HEK293 (cell line): Measurements from ENCODE around the gene CTTN.

ENCODE experiments used
- CTCF ChIA-PET: fragments of 350-600 bp; formaldehyde crosslinking; extraction: SDS; loops from one replicate; lab custom pipeline; 2021; ENCODE audit warnings: antibody characterized with exemption; lab: Yijun Ruan, JAX
- POLR2A ChIA-PET: fragments of 300-600 bp; formaldehyde crosslinking; extraction: SDS; loops from one replicate; lab custom pipeline; 2020; ENCODE audit warnings: antibody characterized with exemption, inconsistent platforms; lab: Yijun Ruan, JAX
- H3K27ac ChIP-seq: fragments of 200-500 bp; sonication (Bioruptor generic); 2 replicates; pipeline ENCODE4 v1.5.1; 2014; ENCODE audit warnings: low read depth, low read length, control low read depth, inconsistent platforms; ENCODE audit errors: extremely low read depth
- H3K36me3 ChIP-seq, 2 experiments: fragments of 200-500 bp in 1 of 2; sonication (Bioruptor generic) in 1 of 2; 1 replicate in 1 of 2; 2 replicates in 1 of 2; pipeline ENCODE4 v1.5.1; 2014 to 2017; ENCODE audit warnings: inconsistent platforms in 2 of 2, low read length in 2 of 2; ENCODE audit not compliant: control insufficient read depth in 2 of 2, insufficient read depth in 1 of 2
- H3K4me1 ChIP-seq: fragments of 200-500 bp; sonication (Bioruptor generic); 2 replicates; pipeline ENCODE4 v1.5.1; 2014; ENCODE audit warnings: mild to moderate bottlenecking, low read length, inconsistent platforms; ENCODE audit not compliant: control insufficient read depth, insufficient read depth
- H3K4me3 ChIP-seq: 2 replicates; pipeline ENCODE4 v1.5.1; 2011; ENCODE audit warnings: low read depth, mild to moderate bottlenecking, control low read depth, low read length, moderate library complexity
- H3K9me3 ChIP-seq: fragments of 200-500 bp; sonication (Bioruptor generic); 2 replicates; pipeline ENCODE4 v1.5.1; 2014; ENCODE audit warnings: low read depth, low read length, inconsistent platforms; ENCODE audit not compliant: control insufficient read depth, insufficient read depth
- GLI4 ChIP-seq: fragments of 450-650 bp; formaldehyde crosslinking; IDR thresholded peaks from 2 replicates; pipeline ENCODE4 v1.5.1; 2016; ENCODE audit warnings: missing biosample characterization, missing genetic modification characterization
- KLF16 ChIP-seq: fragments of 450-650 bp; formaldehyde crosslinking; IDR thresholded peaks from 2 replicates; pipeline ENCODE4 v1.5.1; 2017; ENCODE audit warnings: missing biosample characterization, missing genetic modification characterization
- SP7 ChIP-seq: fragments of 450-650 bp; formaldehyde crosslinking; IDR thresholded peaks from 2 replicates; pipeline ENCODE4 v1.5.1; 2016; ENCODE audit warnings: missing biosample characterization, missing genetic modification characterization
- ZBTB26 ChIP-seq: fragments of 450-650 bp; formaldehyde crosslinking; optimal IDR thresholded peaks from 2 replicates; pipeline ENCODE3; 2016; ENCODE audit warnings: missing biosample characterization, mild to moderate bottlenecking, missing genetic modification characterization
- ZBTB7A ChIP-seq: fragments of 450-650 bp; formaldehyde crosslinking; IDR thresholded peaks from 2 replicates; pipeline ENCODE4 v1.5.1; 2016; ENCODE audit warnings: low read depth, missing biosample characterization, missing genetic modification characterization
- ZBTB8A ChIP-seq: fragments of 450-650 bp; formaldehyde crosslinking; IDR thresholded peaks from 2 replicates; pipeline ENCODE4 v1.5.1; 2016; ENCODE audit warnings: missing biosample characterization, missing genetic modification characterization
- ZNF112 ChIP-seq: fragments of 450-650 bp; formaldehyde crosslinking; IDR thresholded peaks from 2 replicates; pipeline ENCODE4 v1.5.0; 2017; ENCODE audit warnings: missing biosample characterization, missing genetic modification characterization
- ZNF148 ChIP-seq: fragments of 450-650 bp; formaldehyde crosslinking; IDR thresholded peaks from 2 replicates; pipeline ENCODE4 v1.5.0; 2017; ENCODE audit warnings: missing biosample characterization, missing genetic modification characterization, borderline replicate concordance
- ZNF175 ChIP-seq: fragments of 450-650 bp; formaldehyde crosslinking; IDR thresholded peaks from 2 replicates; pipeline ENCODE4 v1.5.1; 2016; ENCODE audit warnings: missing biosample characterization, missing genetic modification characterization
- ZNF184 ChIP-seq: fragments of 450-650 bp; IDR thresholded peaks from 2 replicates; pipeline ENCODE4 v1.5.1; 2018; ENCODE audit warnings: missing biosample characterization, mild to moderate bottlenecking, missing genetic modification characterization
- ZNF214 ChIP-seq: fragments of 450-650 bp; formaldehyde crosslinking; IDR thresholded peaks from 2 replicates; pipeline ENCODE4 v1.5.1; 2017; ENCODE audit warnings: missing biosample characterization, mild to moderate bottlenecking, missing genetic modification characterization, borderline replicate concordance
- ZNF239 ChIP-seq: fragments of 450-650 bp; formaldehyde crosslinking; IDR thresholded peaks from 2 replicates; pipeline ENCODE4 v1.5.1; 2016; ENCODE audit warnings: missing biosample characterization, missing genetic modification characterization
- ZNF398 ChIP-seq: fragments of 450-650 bp; formaldehyde crosslinking; IDR thresholded peaks from 2 replicates; pipeline ENCODE4 v1.5.1; 2017; ENCODE audit warnings: missing biosample characterization, missing genetic modification characterization
- ZNF510 ChIP-seq: fragments of 450-650 bp; formaldehyde crosslinking; IDR thresholded peaks from 2 replicates; pipeline ENCODE4 v1.5.1; 2018; ENCODE audit warnings: mild to moderate bottlenecking, missing genetic modification characterization, missing biosample characterization; ENCODE audit not compliant: insufficient replicate concordance
- ZNF548 ChIP-seq: fragments of 450-650 bp; formaldehyde crosslinking; IDR thresholded peaks from 2 replicates; pipeline ENCODE4 v1.5.1; 2016; ENCODE audit warnings: missing biosample characterization, missing genetic modification characterization
- ZNF626 ChIP-seq: fragments of 450-650 bp; sonication (Bioruptor Pico); formaldehyde crosslinking; IDR thresholded peaks from 2 replicates; pipeline ENCODE4 v1.5.1; 2018; ENCODE audit warnings: missing biosample characterization, missing genetic modification characterization, inconsistent platforms
- ZNF664 ChIP-seq: fragments of 450-650 bp; formaldehyde crosslinking; IDR thresholded peaks from 2 replicates; pipeline ENCODE4 v1.5.1; 2016; ENCODE audit warnings: missing biosample characterization, missing genetic modification characterization
- ZNF747 ChIP-seq: fragments of 450-650 bp; formaldehyde crosslinking; IDR thresholded peaks from 2 replicates; pipeline ENCODE4 v1.5.1; 2016; ENCODE audit warnings: missing biosample characterization, missing genetic modification characterization

Gene CTTN

GRCh38 chr11:70427436-70427835 lies 29.1 kb downstream of the CTTN start:
- peaks cover 0 to 87% of the 10 kb centered on the region in 2 experiments; a peak in 2 of 3 replicates for H3K36me3 ChIP-seq
- H3K4me3 ChIP-seq = no peak overlapping the region
- H3K9me3 ChIP-seq = no peaks in the 10 kb centered on the region
- H3K27ac ChIP-seq = no peak overlapping the region
- CTCF ChIA-PET = no interaction called here
- TF ChIP-seq ZNF548 (tag by site-specific recombination) (no peak), ZNF239 (tag by site-specific recombination) (no peak), GLI4 (tag by site-specific recombination) (no peak), ZNF148 (no peak), ZBTB7A (tag by site-specific recombination) (no peak), ZNF398 (tag by site-specific recombination) (no peak), ZNF626 (tag by site-specific recombination) (no peak), ZBTB8A (tag by site-specific recombination) (no peak), ZNF112 (no peak), SP7 (tag by site-specific recombination) (no peak), ZNF214 (no peak), ZNF184 (tag by site-specific recombination) (no peak), ZNF664 (tag by site-specific recombination) (no peak), KLF16 (tag by site-specific recombination) (no peak), ZNF747 (tag by site-specific recombination) (no peak)
- no peaks in the 10 kb centered on the region for H3K4me1 ChIP-seq
- POLR2A ChIA-PET = no interaction called here

- no peak for TF ChIP-seq ZBTB26 (tag by site-specific recombination)
- TF ChIP-seq, all 188 proteins: peak for 0
- Histone ChIP-seq H3K9me3 (no peaks in the 10 kb centered on the region), H3K4me3 (no peak overlapping the region), H3K4me1 (no peaks in the 10 kb centered on the region), H3K27ac (no peak overlapping the region), H3K36me3 (peaks cover 0 to 87% of the 10 kb centered on the region in 2 experiments; a peak in 2 of 3 replicates)
- CTCF ChIA-PET = no interaction called here
- POLR2A ChIA-PET = interaction anchor here (0.7 kb wide), 1 partner anchor 64 kb away, joined by 4 read pairs; no protein-coding TSS in a partner anchor
Observed at GRCh38 chr11:70428701-70429427, 30.5 kb downstream of the CTTN start.

GRCh38 chr11:70429428-70429705 lies 31.0 kb downstream of the CTTN start:
- no peaks in the 10 kb centered on the region for H3K9me3 ChIP-seq
- CTCF ChIA-PET = no interaction called here
- TF ChIP-seq ZNF175 (tag by site-specific recombination) = no peak
- TF ChIP-seq ZNF510 (tag by site-specific recombination) = no peak
- peaks cover 0 to 87% of the 10 kb centered on the region in 2 experiments; a peak in 2 of 3 replicates for H3K36me3 ChIP-seq
- H3K4me1 ChIP-seq = no peaks in the 10 kb centered on the region
- POLR2A ChIA-PET = no interaction called here
- H3K27ac ChIP-seq = no peak overlapping the region
- H3K4me3 ChIP-seq = no peak overlapping the region
